AG08396 (cell line): ENCODE measurements around the gene ATP8B4.
"Not testable (repeated sequence)": the region's sequence is repeated elsewhere in the genome, so short reads cannot be mapped to it uniquely, and the experiment has no call there.

Experiments used
- DNase-seq: peaks from one replicate; pipeline ENCODE4 v3.0.0; 2012; ENCODE audit warnings: low spot score, mixed read lengths

The ATP8B4 gene

GRCh38 chr15:50017522-50017921 lies 101.5 kb downstream of the ATP8B4 start:
- DNase-seq, result no peak

- no peak for DNase-seq
Observed at GRCh38 chr15:50016951-50017350, 102.1 kb downstream of the ATP8B4 start.

- no peak for DNase-seq
Observed at GRCh38 chr15:50012790-50013189, 106.2 kb downstream of the ATP8B4 start.

GRCh38 chr15:50009634-50010033 lies 109.4 kb downstream of the ATP8B4 start:
- DNase-seq, result no peak

- peak; percentile 87 for DNase-seq
Observed at GRCh38 chr15:50003786-50004334, 115.2 kb downstream of the ATP8B4 start.

- DNase-seq, result no peak
Observed at GRCh38 chr15:49991587-49991986, 127.4 kb downstream of the ATP8B4 start.

GRCh38 chr15:49990835-49991545 lies 128.0 kb downstream of the ATP8B4 start:
- DNase-seq, result peak; percentile 24

GRCh38 chr15:49989498-49989897 lies 129.5 kb downstream of the ATP8B4 start:
- DNase-seq, result no peak

GRCh38 chr15:49988766-49989165 lies 130.3 kb downstream of the ATP8B4 start:
- no peak for DNase-seq

GRCh38 chr15:49987896-49988295 lies 131.1 kb downstream of the ATP8B4 start:
- no peak for DNase-seq

GRCh38 chr15:49987198-49987785 lies 131.7 kb downstream of the ATP8B4 start:
- DNase-seq, result no peak

GRCh38 chr15:49986326-49986725 lies 132.7 kb downstream of the ATP8B4 start:
- no peak for DNase-seq

GRCh38 chr15:49985463-49985862 lies 133.6 kb downstream of the ATP8B4 start:
- DNase-seq, result no peak

- DNase-seq, result no peak
Observed at GRCh38 chr15:49984436-49984835, 134.6 kb downstream of the ATP8B4 start.

GRCh38 chr15:49982584-49982983 lies 136.4 kb downstream of the ATP8B4 start:
- DNase-seq, result peak; percentile 24

GRCh38 chr15:49979705-49980382 lies 139.2 kb downstream of the ATP8B4 start:
- no peak for DNase-seq

- DNase-seq, result no peak
Observed at GRCh38 chr15:49978121-49978520, 140.9 kb downstream of the ATP8B4 start.

- DNase-seq, result no peak
Observed at GRCh38 chr15:49977306-49977705, 141.7 kb downstream of the ATP8B4 start.

GRCh38 chr15:49964551-49964950 lies 154.5 kb downstream of the ATP8B4 start:
- no peak for DNase-seq

- no peak for DNase-seq
Observed at GRCh38 chr15:49964061-49964460, 155.0 kb downstream of the ATP8B4 start.

GRCh38 chr15:49963033-49963772 lies 155.8 kb downstream of the ATP8B4 start:
- not testable (repeated sequence) for DNase-seq

GRCh38 chr15:49962044-49962602 lies 156.9 kb downstream of the ATP8B4 start:
- DNase-seq, result no peak
